ENCODE measurements around the gene LDLRAD4. TPM values are rescaled to one million over a fixed set of nuclear protein-coding genes. Genes with fewer than 3 reads are reported as not detected.
A peak's percentile ranks its signal among the peaks of the same experiment; 100 is the strongest.

Gene LDLRAD4
- total RNA-seq, 1 donor from 2014 or later = 20.4 TPM

DNA sequence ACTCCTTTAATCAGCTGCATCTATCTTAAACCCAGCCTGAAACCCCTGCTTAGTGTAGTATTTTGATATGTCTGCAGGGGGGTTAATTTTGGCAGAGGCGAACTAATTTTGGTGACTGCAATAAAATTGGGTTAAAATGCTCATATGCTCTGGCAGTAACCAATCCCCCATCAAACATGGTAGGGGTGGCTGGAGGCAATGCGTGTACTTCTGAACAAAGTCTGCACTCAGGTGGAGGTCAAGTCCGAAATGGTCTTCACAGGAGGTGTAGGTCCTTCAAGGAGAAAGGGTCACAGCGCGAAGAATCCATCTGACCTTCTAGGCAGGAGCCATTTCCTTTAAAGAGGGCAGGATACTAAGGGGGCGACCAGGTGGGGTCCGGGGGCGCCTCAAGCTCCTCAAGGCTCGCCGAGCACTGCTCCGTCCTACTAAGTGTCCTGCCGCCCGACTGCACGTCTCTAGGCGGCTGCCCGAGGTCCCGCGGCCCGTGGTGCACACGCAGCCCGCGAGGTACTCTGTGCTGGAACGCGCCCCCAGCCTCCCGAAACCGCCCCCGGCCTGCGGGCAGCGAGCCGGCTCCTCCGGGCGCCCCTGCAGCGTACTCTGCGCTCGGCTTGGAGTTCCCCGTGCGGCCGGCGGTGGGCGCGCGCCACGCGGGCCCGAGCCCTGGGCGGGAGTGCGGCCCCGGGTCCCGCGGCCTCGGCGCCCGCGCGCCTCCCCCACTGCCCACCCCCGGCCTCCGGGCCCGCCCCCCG is 1.7 kb upstream of the LDLRAD4 start:
- Mint-ChIP-seq H3K27me3 (ENCODE audit: unreplicated experiment) (peaks cover 65% of the 10 kb centered on the region), H3K4me3 (ENCODE audit: unreplicated experiment) (peak overlapping the region; percentile 69)

GRCh38 chr18:13217466-13217961 is 1.0 kb upstream of the LDLRAD4 start:
- Mint-ChIP-seq H3K9me3 (ENCODE audit: unreplicated experiment) (no peaks in the 10 kb centered on the region), H3K27ac (ENCODE audit: unreplicated experiment) (no peak overlapping the region), H3K4me1 (ENCODE audit: unreplicated experiment) (peaks cover 41% of the 10 kb centered on the region), H3K27me3 (ENCODE audit: unreplicated experiment) (peaks cover 65% of the 10 kb centered on the region), H3K36me3 (ENCODE audit: unreplicated experiment) (no peaks in the 10 kb centered on the region), H3K4me3 (ENCODE audit: unreplicated experiment) (no peak overlapping the region)
- no peak for DNase-seq (ENCODE audit: extremely low spot score, unreplicated experiment)
- TF ChIP-seq, protein P1, sequence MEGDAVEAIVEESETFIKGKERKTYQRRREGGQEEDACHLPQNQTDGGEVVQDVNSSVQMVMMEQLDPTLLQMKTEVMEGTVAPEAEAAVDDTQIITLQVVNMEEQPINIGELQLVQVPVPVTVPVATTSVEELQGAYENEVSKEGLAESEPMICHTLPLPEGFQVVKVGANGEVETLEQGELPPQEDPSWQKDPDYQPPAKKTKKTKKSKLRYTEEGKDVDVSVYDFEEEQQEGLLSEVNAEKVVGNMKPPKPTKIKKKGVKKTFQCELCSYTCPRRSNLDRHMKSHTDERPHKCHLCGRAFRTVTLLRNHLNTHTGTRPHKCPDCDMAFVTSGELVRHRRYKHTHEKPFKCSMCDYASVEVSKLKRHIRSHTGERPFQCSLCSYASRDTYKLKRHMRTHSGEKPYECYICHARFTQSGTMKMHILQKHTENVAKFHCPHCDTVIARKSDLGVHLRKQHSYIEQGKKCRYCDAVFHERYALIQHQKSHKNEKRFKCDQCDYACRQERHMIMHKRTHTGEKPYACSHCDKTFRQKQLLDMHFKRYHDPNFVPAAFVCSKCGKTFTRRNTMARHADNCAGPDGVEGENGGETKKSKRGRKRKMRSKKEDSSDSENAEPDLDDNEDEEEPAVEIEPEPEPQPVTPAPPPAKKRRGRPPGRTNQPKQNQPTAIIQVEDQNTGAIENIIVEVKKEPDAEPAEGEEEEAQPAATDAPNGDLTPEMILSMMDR (IDR thresholded peaks at IDR 0.05) = no peak

More for the DNA sequence above, 1.7 kb upstream of the LDLRAD4 start:
- Mint-ChIP-seq H3K9me3 (ENCODE audit: unreplicated experiment) (no peaks in the 10 kb centered on the region), H3K4me1 (ENCODE audit: unreplicated experiment) (peaks cover 35% of the 10 kb centered on the region), H3K27ac (ENCODE audit: unreplicated experiment) (no peak overlapping the region), H3K36me3 (ENCODE audit: unreplicated experiment) (no peaks in the 10 kb centered on the region)
- TF ChIP-seq, protein P1 (IDR thresholded peaks at IDR 0.05) = peak; percentile 43
- no peak for DNase-seq (ENCODE audit: extremely low spot score, unreplicated experiment)

DNA sequence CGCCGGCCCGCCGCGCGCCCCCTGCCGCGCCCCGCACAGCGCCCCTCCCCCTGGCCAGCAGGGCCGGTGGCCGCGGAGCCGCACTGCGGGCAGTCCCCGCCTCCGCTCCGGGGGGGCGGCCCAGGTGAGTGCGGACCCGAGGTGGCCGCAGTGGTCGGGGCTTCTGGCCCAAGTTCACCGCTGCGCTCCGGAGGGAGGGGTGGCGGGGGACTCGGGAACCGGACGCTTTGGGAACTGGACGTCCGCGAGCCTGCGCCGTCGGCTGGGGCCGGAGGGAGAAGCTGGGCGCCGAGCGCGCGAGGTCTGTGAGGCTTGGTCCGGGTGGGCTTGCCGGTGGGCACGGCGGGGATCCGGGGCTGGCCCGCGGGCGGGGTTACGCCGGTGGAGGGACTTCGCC is 591 bp upstream of the LDLRAD4 start:
- Mint-ChIP-seq H3K4me1 (ENCODE audit: unreplicated experiment) (peaks cover 45% of the 10 kb centered on the region), H3K4me3 (ENCODE audit: unreplicated experiment) (peak overlapping the region; percentile 61), H3K36me3 (ENCODE audit: unreplicated experiment) (no peaks in the 10 kb centered on the region), H3K9me3 (ENCODE audit: unreplicated experiment) (no peaks in the 10 kb centered on the region), H3K27ac (ENCODE audit: unreplicated experiment) (no peak overlapping the region), H3K27me3 (ENCODE audit: unreplicated experiment) (peaks cover 63% of the 10 kb centered on the region)
- DNase-seq (ENCODE audit: extremely low spot score, unreplicated experiment) = no peak
- TF ChIP-seq, protein P1 (IDR thresholded peaks at IDR 0.05) = no peak

GRCh38 chr18:13218997-13219396 is 437 bp downstream of the LDLRAD4 start:
- peak overlapping the region; percentile 58 for H3K4me3 Mint-ChIP-seq (ENCODE audit: unreplicated experiment)
- TF ChIP-seq, protein P1 (IDR thresholded peaks at IDR 0.05) = no peak
- no peak overlapping the region for H3K27ac Mint-ChIP-seq (ENCODE audit: unreplicated experiment)
- H3K9me3 Mint-ChIP-seq (ENCODE audit: unreplicated experiment) = no peaks in the 10 kb centered on the region
- DNase-seq (ENCODE audit: extremely low spot score, unreplicated experiment) = no peak
- H3K4me1 Mint-ChIP-seq (ENCODE audit: unreplicated experiment) = peaks cover 46% of the 10 kb centered on the region
- H3K27me3 Mint-ChIP-seq (ENCODE audit: unreplicated experiment) = peaks cover 58% of the 10 kb centered on the region
- H3K36me3 Mint-ChIP-seq (ENCODE audit: unreplicated experiment) = no peaks in the 10 kb centered on the region

DNA sequence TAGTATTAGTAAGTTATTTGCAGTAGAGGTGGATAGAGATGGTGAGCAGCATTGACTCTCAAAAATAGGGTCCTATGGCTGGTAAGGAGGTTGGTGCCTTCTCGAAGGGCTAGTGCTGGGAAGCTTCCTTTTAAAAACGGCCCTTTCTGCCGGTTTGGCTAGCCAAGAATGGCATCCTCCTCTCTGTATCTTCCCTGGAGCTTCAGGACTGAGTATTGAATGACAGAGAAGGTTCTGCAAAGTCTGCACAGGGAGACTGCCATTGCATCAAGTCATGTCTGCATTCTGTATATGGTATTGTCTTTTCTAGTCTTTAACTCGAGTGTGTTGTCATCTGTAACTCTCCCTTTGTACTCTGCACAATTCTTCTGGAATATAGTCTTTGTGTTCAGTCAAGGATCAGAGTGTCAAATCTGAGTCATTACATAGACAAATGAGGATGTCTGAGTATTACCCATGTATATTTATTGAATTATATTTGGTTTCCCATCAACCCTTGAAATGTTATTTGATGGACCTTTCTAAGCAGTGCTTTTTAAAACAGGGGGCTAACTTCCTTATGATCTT is 1.1 kb downstream of the LDLRAD4 start:
- Mint-ChIP-seq H3K27me3 (ENCODE audit: unreplicated experiment) (peaks cover 52% of the 10 kb centered on the region), H3K27ac (ENCODE audit: unreplicated experiment) (no peak overlapping the region), H3K9me3 (ENCODE audit: unreplicated experiment) (no peaks in the 10 kb centered on the region), H3K4me3 (ENCODE audit: unreplicated experiment) (peak overlapping the region; percentile 58), H3K4me1 (ENCODE audit: unreplicated experiment) (peaks cover 46% of the 10 kb centered on the region), H3K36me3 (ENCODE audit: unreplicated experiment) (no peaks in the 10 kb centered on the region)
- TF ChIP-seq, protein P1 (IDR thresholded peaks at IDR 0.05) = no peak
- DNase-seq (ENCODE audit: extremely low spot score, unreplicated experiment) = no peak
